HT-29 (cell line): Measurements from ENCODE around the gene PAPPA. TPM values are rescaled to one million over a fixed set of nuclear protein-coding genes. Genes with fewer than 3 reads are reported as not detected.

ENCODE experiments used
- DNase-seq: peaks from one replicate; pipeline ENCODE4 v3.0.0-alpha.2; 2015; ENCODE audit warnings: low spot score
- total RNA-seq: library from RNA; depleted of rRNA; stranded (reverse); fragments of >200 nt; shearing (Covaris generic); gene quantifications from 2 replicates; pipeline ENCODE4 v1.2.3, GENCODE V29; 2014

PAPPA gene
- total RNA-seq, 1 experiment from 2014 or later = not detected

DNA sequence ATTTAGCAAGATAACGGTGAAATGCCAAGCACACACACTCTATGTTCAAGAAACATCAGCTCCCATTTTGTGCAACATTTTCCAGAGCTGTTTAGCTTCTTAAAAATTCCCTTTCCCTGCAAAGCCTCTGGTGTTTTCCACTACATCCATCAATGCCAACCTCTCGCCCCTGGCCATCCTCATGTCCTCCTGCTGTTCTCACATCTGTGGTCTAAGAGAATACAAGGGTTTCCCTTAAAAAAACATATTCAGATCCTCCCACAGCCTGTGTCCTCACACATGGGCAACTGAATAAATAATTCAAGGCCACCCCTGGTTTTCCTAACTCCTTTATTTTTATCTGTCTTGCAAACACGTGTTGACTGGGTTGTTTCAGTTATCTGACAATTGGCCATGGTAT is 70.3 kb downstream of the PAPPA start:
- no peak for DNase-seq

DNA sequence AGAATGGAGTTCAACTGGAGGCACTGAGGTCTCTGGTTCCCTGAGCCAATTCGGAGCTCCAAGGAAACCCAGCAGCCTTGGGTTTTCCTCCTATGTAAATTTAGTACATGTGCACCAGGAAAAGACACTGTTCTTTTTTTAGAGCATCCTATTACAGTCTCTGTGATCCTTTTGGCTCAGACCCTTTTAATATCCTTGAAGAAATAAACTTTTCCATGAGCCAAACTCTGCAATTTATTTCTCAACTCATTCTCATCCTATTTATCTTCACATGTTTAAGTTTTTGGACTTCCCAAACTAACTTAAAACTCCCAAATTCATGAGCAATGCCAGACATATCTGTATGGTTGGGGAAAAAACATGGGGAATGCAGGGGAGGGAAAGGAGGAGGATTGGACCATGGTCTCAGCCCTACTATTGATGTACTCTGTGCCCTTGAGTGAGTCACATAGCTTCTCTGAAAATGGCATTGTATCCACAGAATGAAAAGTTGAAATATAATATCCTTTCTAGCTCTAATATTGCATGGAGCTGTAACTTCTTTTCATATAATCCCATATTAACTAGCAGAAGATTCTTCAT is 76.6 kb downstream of the PAPPA start:
- no peak for DNase-seq

GRCh38 chr9:116232424-116233159 is 79.0 kb downstream of the PAPPA start:
- DNase-seq = no peak

- no peak for DNase-seq
These were observed 79.6 kb downstream of the PAPPA start for GRCh38 chr9:116233160-116233530.

DNA sequence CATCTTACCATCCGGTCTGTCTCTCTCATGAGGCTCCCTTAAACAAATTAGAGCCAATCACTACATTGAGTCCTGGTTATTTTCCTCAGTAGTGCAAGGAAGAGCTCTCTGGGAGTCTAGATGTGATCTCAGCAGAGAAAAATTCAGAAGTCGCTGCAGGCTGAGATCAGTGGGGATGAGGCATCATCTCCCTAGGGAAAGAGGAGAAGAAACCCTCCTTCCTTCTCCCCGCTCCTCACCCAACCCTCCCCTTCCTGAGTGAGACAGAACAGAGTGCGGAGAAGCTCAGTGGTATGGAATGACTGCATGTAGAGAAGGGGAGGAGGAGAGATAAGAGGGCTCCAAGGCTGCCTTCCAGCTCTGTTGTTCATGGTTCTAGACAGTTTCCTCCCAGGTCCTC is 80.5 kb downstream of the PAPPA start:
- no peak for DNase-seq

DNA sequence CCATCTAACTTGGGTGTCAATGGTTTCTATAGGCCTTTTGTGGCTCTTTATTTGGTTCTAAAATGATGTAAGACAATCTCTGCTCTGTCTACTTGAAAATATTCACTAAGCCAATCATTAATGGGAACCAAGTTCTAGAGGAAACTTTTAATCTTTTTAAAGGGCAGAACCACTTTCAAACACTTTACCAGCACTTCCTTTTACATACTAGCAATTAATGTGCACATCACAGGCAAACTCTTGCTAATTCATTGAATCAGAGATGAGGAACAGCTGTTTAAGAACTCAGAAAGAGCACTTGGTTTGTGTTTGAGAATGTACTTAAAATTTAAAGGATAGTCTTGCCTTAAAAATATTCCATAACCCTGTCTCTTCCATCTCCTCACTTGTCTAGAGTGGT is 83.4 kb downstream of the PAPPA start:
- no peak for DNase-seq

DNA sequence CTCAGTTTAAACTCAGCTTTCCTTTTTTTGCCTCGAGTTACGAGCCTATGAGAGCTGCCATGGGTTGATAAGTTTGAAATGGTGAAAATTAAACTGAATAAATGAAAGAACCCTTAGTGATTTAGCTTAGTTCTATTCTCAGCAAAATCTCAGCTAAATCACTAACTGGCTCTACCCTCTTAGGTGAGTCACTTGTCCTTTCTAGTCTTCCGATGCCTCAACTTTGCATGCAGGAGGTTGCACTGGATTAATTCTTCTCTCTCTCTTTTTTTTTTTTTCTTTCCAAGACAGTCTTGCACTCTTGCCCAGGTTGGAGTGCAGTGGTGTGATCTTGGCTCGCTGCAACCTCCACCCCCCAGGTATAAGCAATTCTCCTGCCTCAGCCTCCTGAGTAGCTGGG is 83.9 kb downstream of the PAPPA start:
- DNase-seq = no peak

- DNase-seq = no peak
These were observed 84.6 kb downstream of the PAPPA start for GRCh38 chr9:116238225-116238624.

DNA sequence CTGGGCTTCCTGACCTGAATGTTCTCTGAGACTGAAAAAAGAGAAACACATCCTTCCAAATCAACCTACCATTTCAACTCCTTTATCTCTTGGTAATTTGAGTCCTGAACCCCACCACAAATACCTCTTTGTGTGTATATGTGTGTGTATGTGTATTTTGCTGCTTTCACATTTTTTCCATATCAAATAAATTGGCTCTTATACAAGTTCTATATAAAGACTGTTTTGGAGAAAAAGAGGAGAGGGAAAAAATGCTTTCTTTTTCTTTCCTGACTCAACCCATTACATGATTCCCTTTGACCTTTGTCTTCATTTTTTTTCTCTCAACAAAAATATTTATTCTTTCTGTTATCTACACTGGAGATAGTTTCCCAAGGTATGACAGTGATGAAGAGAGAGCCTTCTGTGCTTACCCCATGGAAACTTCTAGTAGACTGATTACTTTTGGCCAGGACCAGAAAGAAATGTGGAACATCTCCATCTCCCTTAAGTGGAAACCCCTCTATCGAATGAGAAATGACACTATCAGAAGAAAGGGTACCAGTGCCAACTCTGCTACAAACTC is 85.3 kb downstream of the PAPPA start:
- DNase-seq = no peak

DNA sequence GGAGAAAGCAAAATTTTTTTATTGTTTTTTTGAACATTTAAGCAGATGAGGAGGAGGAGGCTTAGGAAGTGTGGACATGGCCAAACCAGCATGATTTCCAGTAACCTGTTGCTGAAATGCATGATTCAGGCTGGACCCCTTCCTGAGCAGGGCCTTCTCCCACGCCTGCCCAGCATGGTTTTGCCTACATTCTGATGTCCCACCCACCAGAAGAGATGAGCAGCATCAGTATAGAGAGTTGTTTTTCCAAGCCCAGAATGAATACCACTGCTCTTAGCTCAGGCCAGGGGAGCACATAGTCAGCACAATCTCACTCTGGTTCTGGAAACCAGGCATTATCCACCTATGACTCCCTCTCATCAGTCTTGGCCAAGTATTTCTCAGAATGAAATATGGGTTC is 90.1 kb downstream of the PAPPA start:
- DNase-seq = no peak

- DNase-seq = no peak
These were observed 93.7 kb downstream of the PAPPA start for GRCh38 chr9:116247284-116247683.

DNA sequence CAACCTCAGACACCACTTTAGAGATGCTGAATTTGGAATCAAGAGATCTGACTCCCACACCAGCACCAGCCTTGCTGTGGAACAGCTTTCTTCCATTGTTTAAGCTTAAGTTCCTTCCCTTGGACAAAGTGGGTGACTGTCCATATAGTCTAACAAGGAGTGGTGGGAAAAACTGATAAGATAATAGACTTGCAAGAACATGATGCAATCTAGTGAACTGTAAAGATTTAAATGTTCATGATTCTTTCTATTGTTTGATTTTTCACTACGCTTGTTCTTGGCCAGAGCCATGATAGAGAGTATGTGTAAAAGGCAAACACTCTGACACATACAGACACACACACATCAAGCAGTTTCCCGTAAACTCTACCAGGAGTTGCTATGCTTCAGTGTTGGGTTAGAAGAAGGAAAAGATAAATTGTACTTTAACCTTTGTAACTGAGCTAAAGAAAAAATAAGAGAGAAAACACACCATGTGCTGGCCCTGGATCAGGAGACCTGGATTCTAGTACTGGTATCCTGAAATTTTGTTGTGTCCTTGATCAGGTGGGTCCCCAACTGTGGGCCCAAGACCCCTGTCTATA is 94.3 kb downstream of the PAPPA start:
- DNase-seq = no peak

- no peak for DNase-seq
These were observed 97.3 kb downstream of the PAPPA start for GRCh38 chr9:116250891-116251290.

DNA sequence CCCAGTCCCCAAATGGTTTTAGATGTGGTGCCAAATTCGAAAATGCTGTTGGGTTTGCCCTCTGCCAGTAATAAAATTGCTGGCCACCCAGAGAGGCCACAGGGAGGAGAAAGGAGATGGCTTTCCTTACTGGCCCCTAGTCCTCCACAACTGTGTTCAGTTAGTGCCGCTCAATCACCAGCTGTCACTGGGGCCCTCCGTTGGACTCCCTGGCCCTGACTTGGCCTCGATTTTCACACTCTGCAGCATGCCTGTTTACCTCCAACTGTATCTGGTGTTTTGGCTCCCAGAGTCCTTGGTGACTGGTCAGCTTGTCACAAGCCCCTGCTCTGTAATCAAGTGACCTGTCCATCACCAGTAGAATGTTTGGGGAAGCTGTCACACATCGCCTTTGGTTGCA is 97.8 kb downstream of the PAPPA start:
- DNase-seq = no peak

DNA sequence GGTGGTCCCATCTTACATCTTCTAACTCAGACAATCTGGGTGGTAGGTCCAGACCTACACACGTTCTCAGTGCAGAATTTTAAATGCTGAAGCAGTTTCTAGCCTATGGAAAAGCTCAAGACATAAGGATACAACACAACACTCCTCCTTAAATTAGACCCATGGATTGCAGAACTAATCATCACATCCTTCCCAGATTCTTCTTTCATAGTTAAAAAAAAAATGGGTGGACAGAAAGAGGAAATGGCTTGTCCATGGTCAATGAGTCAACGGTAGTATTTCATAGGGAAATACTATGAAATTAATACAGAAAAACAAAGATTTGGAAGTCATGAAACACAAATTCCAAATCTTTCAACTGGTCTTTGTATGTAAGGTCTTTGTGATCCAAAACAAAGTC is 106.9 kb downstream of the PAPPA start:
- DNase-seq = no peak

- DNase-seq = no peak
These were observed 108.9 kb downstream of the PAPPA start for GRCh38 chr9:116262448-116262847.

DNA sequence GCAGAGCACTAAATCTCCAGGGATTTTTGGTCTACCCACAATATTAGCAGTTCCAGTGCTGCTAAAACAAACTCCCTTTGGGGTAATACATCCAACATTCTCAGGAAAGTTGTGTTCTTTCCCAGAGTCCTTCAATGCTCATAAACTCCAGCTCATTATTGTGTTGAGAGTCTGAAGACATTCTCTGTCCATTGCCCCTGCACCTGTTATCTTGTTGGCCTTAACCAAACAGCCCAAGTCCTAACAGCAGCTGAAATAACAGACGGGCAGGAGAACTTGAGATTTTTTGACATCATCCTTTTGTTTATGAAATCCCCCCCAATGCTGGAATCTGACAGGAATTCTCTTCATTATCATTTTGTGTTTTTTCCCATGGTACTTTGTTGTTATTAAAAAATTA is 110.8 kb downstream of the PAPPA start:
- no peak for DNase-seq

DNA sequence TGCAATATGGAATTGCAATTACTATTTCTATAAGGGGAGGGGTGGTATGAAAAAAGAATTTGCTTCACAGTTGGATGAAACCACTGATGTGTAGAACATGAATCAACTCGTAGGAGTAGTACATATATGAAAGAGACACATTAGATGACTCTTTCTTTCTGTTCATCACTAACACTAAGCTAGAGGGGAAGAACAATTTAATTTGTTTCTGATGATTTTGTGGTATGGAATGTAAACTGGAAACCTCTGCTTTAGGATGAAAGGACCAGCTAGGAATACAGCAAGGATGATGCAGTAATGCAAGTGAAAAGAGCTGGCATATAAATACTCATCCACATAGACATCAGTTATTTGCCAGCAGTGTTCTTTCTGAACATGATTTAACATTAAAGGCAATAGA is 113.4 kb downstream of the PAPPA start:
- no peak for DNase-seq

DNA sequence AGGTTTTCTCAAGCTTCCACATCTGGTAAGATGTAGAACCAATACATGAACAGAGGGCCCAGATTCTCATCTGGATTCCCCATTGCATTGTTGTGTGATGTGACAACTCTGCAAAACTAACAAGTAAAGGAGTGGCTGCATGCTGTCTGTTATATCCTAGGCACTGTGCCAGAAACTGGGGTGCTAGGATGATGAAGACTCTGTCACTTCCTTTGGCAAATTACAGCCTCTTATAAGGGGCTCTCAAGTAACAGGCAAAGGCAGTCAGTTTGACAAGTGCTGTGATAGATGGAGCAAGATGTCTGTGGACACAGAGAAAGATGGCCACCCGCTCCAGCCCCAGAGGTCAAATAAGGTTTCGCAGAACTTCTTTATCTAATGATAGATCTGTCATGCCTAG is 115.7 kb downstream of the PAPPA start:
- no peak for DNase-seq

- DNase-seq = no peak
These were observed 117.0 kb downstream of the PAPPA start for GRCh38 chr9:116270546-116270945.

- DNase-seq = no peak
These were observed 117.7 kb downstream of the PAPPA start for GRCh38 chr9:116271340-116271739.

DNA sequence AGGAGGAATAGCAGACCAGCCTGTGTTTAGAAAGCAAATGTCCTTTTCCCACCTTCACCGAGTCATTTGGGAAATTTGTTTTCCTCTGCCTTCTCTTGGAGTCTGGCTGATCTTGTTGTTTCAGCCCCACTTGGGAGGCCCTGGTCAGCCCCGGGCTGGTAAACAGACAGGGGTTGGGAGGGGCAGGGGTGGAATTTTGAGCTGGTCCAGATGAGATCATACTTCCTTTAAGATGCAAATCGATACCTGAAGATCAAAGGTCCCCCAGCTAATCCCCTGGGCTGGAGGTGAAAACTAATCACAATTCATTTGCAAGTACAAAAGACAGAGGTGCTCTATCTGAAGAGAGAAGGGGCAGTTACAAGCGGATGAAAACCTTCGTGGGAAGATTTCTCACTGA is 118.4 kb downstream of the PAPPA start:
- no peak for DNase-seq

- DNase-seq = no peak
These were observed 120.7 kb downstream of the PAPPA start for GRCh38 chr9:116274293-116274692.
